Glutamatergic neuron (in vitro differentiated cells): ENCODE data around the gene GOLGA8J. TPM values are rescaled to one million over a fixed set of nuclear protein-coding genes. Genes with fewer than 3 reads are reported as not detected.
"Not testable (repeated sequence)": the region's sequence is repeated elsewhere in the genome, so short reads cannot be mapped to it uniquely, and the experiment has no call there.

Source experiments
- DNase-seq: peaks from one replicate; pipeline ENCODE4 v3.0.0; 2022
- H3K27ac Mint-ChIP-seq: one replicate; pipeline ENCODE4 v1.8.0; 2020; ENCODE audit warnings: mild to moderate bottlenecking, mixed read lengths, inconsistent platforms; ENCODE audit not compliant: unreplicated experiment
- H3K27me3 Mint-ChIP-seq: one replicate; pipeline ENCODE4 v1.8.0; 2020; ENCODE audit warnings: mild to moderate bottlenecking, moderate library complexity, mixed read lengths, inconsistent platforms; ENCODE audit not compliant: unreplicated experiment
- H3K36me3 Mint-ChIP-seq: one replicate; pipeline ENCODE4 v1.8.0; 2020; ENCODE audit warnings: mild to moderate bottlenecking, mixed read lengths, inconsistent platforms; ENCODE audit not compliant: unreplicated experiment
- H3K4me1 Mint-ChIP-seq: one replicate; pipeline ENCODE4 v1.8.0; 2020; ENCODE audit warnings: mild to moderate bottlenecking, low read depth, mixed read lengths, inconsistent platforms; ENCODE audit not compliant: unreplicated experiment
- H3K4me3 Mint-ChIP-seq: one replicate; pipeline ENCODE4 v1.8.0; 2020; ENCODE audit warnings: mild to moderate bottlenecking, mixed read lengths, inconsistent platforms; ENCODE audit not compliant: unreplicated experiment
- H3K9me3 Mint-ChIP-seq: one replicate; pipeline ENCODE4 v1.8.0; 2020; ENCODE audit warnings: mild to moderate bottlenecking, moderate library complexity, mixed read lengths, inconsistent platforms; ENCODE audit not compliant: unreplicated experiment
- total RNA-seq: library from RNA; stranded (reverse); fragmentation: NEBNext Ultra II Directional; extraction: Animal tissue kit (Norgen Biotek cat#: 25700); gene quantifications from one replicate; pipeline ENCODE4 v1.2.1, GENCODE V29; 2021; ENCODE audit not compliant: unreplicated experiment
- TF ChIP-seq, protein P1 (sequence below): fragments of 200-600 bp; sonication (generic); IDR thresholded peaks from one replicate; pipeline ENCODE4 v1.5.0; 2021; ENCODE audit not compliant: partially characterized antibody, unreplicated experiment

Gene GOLGA8J
- total RNA-seq, 1 donor from 2014 or later: not detected

DNA sequence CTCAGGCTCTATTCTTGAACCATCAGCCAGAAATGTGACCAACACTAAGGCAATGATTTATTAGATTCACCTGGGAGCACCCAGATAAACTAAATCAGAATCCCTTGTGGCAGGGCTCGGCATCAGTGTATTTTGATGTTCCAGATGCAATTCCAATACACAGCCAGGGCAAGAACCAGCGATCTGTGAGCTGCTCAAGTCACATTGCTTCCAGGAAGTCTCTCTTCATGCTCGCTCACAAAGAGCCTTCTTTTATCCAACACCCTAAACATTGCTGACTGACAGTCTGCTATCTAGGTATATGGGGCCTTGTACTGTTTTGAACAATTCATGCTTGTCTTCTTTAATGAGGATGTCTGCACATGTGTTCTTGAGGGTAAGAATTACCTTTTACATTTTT, 40.9 kb upstream of the GOLGA8J start:
- no peak overlapping the region for H3K27ac Mint-ChIP-seq
- no peak for DNase-seq

DNA sequence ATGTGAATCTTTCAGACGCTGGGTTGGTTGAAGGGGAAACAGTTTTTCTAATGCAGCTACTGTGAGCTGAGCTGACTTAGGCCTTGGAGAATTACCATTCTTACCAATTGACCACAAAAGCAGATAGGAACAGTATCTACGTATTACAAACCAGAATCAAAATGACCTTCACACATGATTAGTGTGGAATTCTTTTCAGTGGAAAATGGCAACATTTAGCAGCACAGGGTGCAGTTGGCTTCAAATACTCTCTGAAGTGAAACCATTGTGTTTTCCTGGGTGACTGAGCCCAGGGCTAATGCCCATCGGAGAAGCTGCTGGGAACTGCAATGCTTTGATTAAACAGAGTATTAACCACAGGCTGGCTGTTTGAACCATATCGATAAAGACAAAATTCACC, 40.2 kb upstream of the GOLGA8J start:
- no peak for DNase-seq
- Mint-ChIP-seq H3K4me1 (peaks cover 7% of the 10 kb centered on the region), H3K27ac (no peak overlapping the region), H3K4me3 (no peak overlapping the region), H3K9me3 (peaks cover 3% of the 10 kb centered on the region), H3K36me3 (no peaks in the 10 kb centered on the region), H3K27me3 (peaks cover 2% of the 10 kb centered on the region)
- TF ChIP-seq, protein P1, sequence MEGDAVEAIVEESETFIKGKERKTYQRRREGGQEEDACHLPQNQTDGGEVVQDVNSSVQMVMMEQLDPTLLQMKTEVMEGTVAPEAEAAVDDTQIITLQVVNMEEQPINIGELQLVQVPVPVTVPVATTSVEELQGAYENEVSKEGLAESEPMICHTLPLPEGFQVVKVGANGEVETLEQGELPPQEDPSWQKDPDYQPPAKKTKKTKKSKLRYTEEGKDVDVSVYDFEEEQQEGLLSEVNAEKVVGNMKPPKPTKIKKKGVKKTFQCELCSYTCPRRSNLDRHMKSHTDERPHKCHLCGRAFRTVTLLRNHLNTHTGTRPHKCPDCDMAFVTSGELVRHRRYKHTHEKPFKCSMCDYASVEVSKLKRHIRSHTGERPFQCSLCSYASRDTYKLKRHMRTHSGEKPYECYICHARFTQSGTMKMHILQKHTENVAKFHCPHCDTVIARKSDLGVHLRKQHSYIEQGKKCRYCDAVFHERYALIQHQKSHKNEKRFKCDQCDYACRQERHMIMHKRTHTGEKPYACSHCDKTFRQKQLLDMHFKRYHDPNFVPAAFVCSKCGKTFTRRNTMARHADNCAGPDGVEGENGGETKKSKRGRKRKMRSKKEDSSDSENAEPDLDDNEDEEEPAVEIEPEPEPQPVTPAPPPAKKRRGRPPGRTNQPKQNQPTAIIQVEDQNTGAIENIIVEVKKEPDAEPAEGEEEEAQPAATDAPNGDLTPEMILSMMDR: no peak

More for the DNA sequence above, 40.9 kb upstream of the GOLGA8J start:
- TF ChIP-seq, protein P1: no peak
- H3K4me1 Mint-ChIP-seq: peaks cover 7% of the 10 kb centered on the region
- no peaks in the 10 kb centered on the region for H3K36me3 Mint-ChIP-seq
- H3K9me3 Mint-ChIP-seq: peaks cover 3% of the 10 kb centered on the region
- H3K27me3 Mint-ChIP-seq: peaks cover 2% of the 10 kb centered on the region
- H3K4me3 Mint-ChIP-seq: no peak overlapping the region

DNA sequence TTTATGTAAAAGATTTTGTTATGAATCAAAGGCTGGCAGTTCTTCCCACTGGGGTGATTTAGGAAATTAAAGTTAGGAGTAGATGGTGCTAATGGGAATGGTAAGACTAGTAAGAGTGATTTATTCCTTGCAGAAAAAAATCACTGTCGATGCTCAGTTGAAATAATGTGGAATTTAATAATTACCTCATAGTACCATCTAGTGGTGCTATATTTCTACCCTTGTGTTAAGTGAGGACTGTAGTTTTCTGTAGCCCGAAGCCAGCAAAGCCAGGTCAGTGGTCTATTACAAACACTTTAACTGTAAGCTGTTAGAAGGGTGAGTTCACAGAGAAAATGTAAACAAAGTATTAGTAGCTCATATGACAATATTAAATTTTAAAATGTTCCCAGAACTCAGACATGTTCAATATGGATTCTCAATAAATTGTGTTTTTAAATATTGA, 39.5 kb upstream of the GOLGA8J start:
- peaks cover 7% of the 10 kb centered on the region for H3K4me1 Mint-ChIP-seq
- no peak for DNase-seq
- H3K27me3 Mint-ChIP-seq: peaks cover 2% of the 10 kb centered on the region
- H3K9me3 Mint-ChIP-seq: peaks cover 3% of the 10 kb centered on the region
- no peaks in the 10 kb centered on the region for H3K36me3 Mint-ChIP-seq
- TF ChIP-seq, protein P1: no peak
- H3K4me3 Mint-ChIP-seq: no peak overlapping the region
- H3K27ac Mint-ChIP-seq: no peak overlapping the region

DNA sequence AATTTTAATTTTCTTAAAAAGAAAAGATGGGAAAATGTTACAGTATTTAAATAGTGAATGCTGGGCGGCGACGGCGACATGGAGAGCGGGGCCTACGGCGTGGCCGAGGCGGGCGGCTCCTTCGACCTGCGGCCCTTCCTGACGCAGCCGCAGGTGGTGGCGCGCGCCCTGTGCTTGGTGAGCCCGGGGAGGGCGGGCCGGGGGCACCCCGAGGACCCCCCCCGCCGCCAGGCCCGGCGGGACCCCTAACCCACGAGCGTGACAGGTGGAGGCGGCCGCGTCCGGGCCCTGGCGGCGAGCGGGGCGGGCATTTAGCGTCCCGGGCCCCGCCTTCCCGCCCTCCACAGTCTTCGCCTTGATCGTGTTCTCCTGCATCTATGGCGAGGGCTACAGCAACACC, 38.4 kb upstream of the GOLGA8J start:
- no peak overlapping the region for H3K4me3 Mint-ChIP-seq
- H3K27ac Mint-ChIP-seq: no peak overlapping the region
- H3K27me3 Mint-ChIP-seq: peaks cover 2% of the 10 kb centered on the region
- TF ChIP-seq, protein P1: no peak
- peaks cover 7% of the 10 kb centered on the region for H3K4me1 Mint-ChIP-seq
- H3K9me3 Mint-ChIP-seq: peaks cover 3% of the 10 kb centered on the region
- H3K36me3 Mint-ChIP-seq: no peaks in the 10 kb centered on the region
- no peak for DNase-seq

DNA sequence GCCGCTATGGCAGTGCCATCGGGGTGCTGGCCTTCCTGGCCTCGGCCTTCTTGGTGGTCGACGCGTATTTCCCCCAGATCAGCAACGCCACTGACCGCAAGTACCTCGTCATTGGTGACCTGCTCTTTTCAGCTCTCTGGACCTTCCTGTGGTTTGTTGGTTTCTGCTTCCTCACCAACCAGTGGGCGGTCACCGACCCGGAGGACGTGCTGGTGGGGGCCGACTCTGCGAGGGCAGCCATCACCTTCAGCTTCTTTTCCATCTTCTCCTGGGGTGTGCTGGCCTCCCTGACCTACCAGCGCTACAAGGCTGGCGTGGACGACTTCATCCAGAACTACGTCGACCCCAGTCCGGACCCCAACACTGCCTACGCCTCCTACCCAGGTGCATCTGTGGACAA, 37.9 kb upstream of the GOLGA8J start:
- not testable (repeated sequence) for H3K27ac Mint-ChIP-seq, H3K9me3 Mint-ChIP-seq, H3K27me3 Mint-ChIP-seq, H3K36me3 Mint-ChIP-seq, DNase-seq, H3K4me3 Mint-ChIP-seq, H3K4me1 Mint-ChIP-seq

DNA sequence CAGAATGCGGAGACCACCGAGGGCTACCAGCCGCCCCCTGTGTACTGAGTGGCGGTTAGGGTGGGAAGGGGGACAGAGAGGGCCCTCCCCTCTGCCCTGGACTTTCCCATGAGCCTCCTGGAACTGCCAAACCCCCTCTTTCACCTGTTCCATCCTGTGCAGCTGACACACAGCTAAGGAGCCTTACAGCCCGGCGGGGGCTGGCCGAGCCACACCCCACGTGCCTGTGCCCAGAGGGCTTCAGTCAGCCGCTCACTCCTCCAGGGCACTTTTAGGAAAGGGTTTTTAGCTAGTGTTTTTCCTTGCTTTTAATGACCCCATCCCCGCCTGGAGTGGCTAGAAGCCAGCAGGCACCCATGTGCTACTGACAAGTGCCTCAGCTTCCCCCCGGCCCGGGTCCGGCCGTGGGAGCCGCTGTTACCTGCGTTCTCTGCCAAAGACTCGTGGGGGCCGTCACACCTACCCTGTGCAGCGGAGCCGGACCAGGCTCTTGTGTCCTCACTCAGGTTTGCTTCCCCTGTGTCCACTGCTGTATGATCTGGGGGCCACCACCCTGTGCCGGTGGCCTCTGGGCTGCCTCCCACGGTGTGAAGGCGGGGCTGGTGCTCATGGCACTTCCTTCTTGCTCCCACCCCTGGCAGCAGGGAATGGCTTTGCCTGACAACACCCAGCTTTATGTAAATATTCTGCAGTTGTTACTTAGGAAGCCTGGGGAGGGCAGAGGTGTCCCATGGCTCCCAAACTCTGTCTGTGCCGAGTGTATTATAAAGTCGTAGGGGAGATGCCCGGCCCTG, 37.3 kb upstream of the GOLGA8J start:
- H3K4me1 Mint-ChIP-seq, DNase-seq, H3K27me3 Mint-ChIP-seq, H3K36me3 Mint-ChIP-seq, H3K9me3 Mint-ChIP-seq, H3K27ac Mint-ChIP-seq, H3K4me3 Mint-ChIP-seq: not testable (repeated sequence)
